Vagina (tissue), 2 donors: Measurements from ENCODE around the gene TOB2. TPM values are rescaled to one million over a fixed set of nuclear protein-coding genes. Genes with fewer than 3 reads are reported as not detected.
A peak's percentile ranks its signal among the peaks of the same experiment; 100 is the strongest.

Source experiments
- DNase-seq, 2 donors: peaks; one replicate each; pipeline ENCODE4 v3.0.0-alpha.2; 2017; ENCODE audit errors: extremely low spot score in 2 of 2
- H3K27ac ChIP-seq: fragments of 200-600 bp; sonication (generic); one replicate; pipeline ENCODE4 v1.5.1; 2019
- H3K27me3 ChIP-seq: fragments of 200-600 bp; sonication (generic); one replicate; pipeline ENCODE4 v1.5.1; 2019
- H3K36me3 ChIP-seq, 2 donors: fragments of 200-600 bp; sonication (generic); one replicate each; pipeline ENCODE4 v1.5.1; 2017 to 2019
- H3K4me1 ChIP-seq: fragments of 200-600 bp; sonication (generic); one replicate; pipeline ENCODE4 v1.5.1; 2019
- H3K4me3 ChIP-seq, 2 donors: fragments of 200-600 bp; sonication (generic); 1 replicate in 1 of 2; 2 replicates in 1 of 2; pipeline ENCODE4 v1.5.1; 2016 to 2019
- H3K9me3 ChIP-seq: fragments of 200-600 bp; sonication (generic); one replicate; pipeline ENCODE4 v1.5.1; 2019
- CTCF ChIP-seq, 3 experiments: fragments of 450-650 bp in 2 of 3; fragments of 200-600 bp in 1 of 3; sonication (generic) in 1 of 3; IDR thresholded peaks; one replicate each; pipeline ENCODE4 v1.5.1; 2017 to 2019; ENCODE audit warnings: antibody characterized with exemption in 3 of 3, mild to moderate bottlenecking in 2 of 3, moderate library complexity in 2 of 3
- POLR2A ChIP-seq, 2 donors: fragments of 450-650 bp; IDR thresholded peaks; one replicate each; pipeline ENCODE4 v1.6.1; 2017; ENCODE audit warnings: antibody characterized with exemption in 2 of 2, mild to moderate bottlenecking in 2 of 2, moderate library complexity in 2 of 2
- POLR2AphosphoS5 ChIP-seq, 2 donors: sonication (generic); formaldehyde crosslinking; IDR thresholded peaks; one replicate each; pipeline ENCODE4 v1.9.0; 2017; ENCODE audit warnings: antibody characterized with exemption in 2 of 2, mild to moderate bottlenecking in 2 of 2, low read depth in 1 of 2; ENCODE audit not compliant: insufficient read depth in 1 of 2
- intact Hi-C: fragments of 100-400 bp; cut with DNase I; formaldehyde crosslinking; loops from one replicate; pipeline ENCODE4 v1.15.1; 2023
- total RNA-seq: library from RNA; depleted of rRNA; stranded (reverse); fragments of >200 nt; gene quantifications from one replicate; pipeline ENCODE4 v1.2.3, GENCODE V29; 2016

Gene TOB2
- total RNA-seq, 1 donor from 2014 or later = 34.9 TPM

- H3K4me3 ChIP-seq = no peak overlapping the region
- no peak for TF ChIP-seq POLR2A (IDR thresholded peaks at IDR 0.05)
- peaks cover 54% of the 10 kb centered on the region for H3K4me1 ChIP-seq
- intact Hi-C loops = no loop called here
- DNase-seq = no peak
- peaks cover 0 to 5% of the 10 kb centered on the region in 2 donors for H3K36me3 ChIP-seq
- H3K27ac ChIP-seq = peak overlapping the region; percentile 70
- no peaks in the 10 kb centered on the region for H3K9me3 ChIP-seq
- H3K27me3 ChIP-seq = no peaks in the 10 kb centered on the region
These were observed 33.8 kb upstream of the TOB2 start for GRCh38 chr22:41480397-41480735.

DNA sequence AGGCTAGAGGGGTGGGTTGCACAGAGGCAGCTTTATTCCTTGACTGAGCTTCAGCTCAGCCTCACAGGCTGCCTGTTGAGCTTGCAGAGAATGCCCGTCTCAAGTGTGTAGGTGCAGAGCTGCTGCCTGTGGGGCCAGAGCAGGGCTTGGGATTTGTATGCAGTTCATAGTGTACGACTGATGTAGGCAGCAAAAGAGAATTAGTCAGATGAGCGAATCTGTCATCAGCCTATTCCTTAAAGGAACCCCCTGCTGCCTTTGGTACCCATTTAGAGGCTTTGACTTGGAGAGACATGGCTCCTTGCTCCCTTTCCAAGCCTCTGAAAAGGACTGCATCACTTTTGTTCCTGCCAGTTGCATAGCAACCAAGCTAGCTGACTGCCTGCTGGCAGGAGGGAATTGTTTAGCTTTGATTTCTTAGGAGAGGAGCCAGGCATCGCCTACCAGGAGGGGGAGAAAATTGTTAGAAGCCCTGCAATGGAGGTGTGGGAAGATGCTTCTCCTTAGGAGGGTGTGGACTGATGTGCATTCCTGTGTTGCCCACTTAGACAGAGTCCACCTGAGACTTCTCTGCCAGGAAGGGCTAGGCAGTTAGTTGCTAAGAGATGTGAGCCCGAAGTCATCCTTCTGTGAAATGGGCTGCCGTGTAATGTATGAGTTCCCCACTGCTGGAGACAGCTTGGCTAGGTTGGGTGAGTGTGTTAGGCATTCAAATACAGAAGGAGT lies 33.2 kb upstream of the TOB2 start:
- peaks cover 0 to 5% of the 10 kb centered on the region in 2 donors for H3K36me3 ChIP-seq
- no peak for DNase-seq
- no peak for TF ChIP-seq CTCF (IDR thresholded peaks at IDR 0.05)
- no peak for TF ChIP-seq POLR2AphosphoS5 (IDR thresholded peaks at IDR 0.05; ENCODE audit: insufficient read depth in 1 of 2, low read depth in 1 of 2)
- no peak for TF ChIP-seq POLR2A (IDR thresholded peaks at IDR 0.05)
- no peaks in the 10 kb centered on the region for H3K9me3 ChIP-seq
- peak overlapping the region; percentile 70 for H3K27ac ChIP-seq
- H3K4me3 ChIP-seq = no peak overlapping the region
- no peaks in the 10 kb centered on the region for H3K27me3 ChIP-seq
- peaks cover 54% of the 10 kb centered on the region for H3K4me1 ChIP-seq
- intact Hi-C loops = no loop called here

DNA sequence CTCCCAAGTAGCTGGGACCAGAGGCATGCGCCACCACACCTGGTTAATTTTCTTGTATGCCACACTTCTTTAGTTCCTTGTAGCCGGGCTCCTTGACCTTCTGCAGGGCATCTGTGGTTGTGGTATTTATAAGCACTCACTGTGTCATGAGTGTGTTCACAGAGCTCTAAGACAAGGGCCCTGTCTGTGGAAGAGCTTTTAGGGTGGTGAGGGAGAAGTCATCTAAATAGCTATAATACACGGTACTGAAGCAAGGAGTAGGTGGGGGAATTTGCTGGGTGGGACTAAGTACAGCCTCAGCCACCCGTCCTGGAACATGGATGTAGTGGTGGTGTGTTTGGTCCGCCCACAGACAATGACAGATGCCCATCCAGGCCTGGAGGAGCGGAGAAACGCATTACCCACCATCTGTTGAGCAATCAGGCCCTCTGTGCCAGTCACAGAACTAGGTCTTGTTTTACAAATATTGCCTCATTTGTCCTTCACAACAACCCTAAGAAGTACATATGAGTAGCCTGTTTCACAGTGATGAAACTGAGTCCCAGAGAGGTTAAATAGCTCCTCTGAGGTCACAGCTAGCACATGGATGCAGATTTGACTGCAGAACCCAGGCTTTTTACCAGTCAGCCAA lies 32.4 kb upstream of the TOB2 start:
- peaks cover 53% of the 10 kb centered on the region for H3K4me1 ChIP-seq
- intact Hi-C loops = no loop called here
- no peaks in the 10 kb centered on the region for H3K9me3 ChIP-seq
- peak overlapping the region; percentile 70 for H3K27ac ChIP-seq
- peaks cover 0 to 5% of the 10 kb centered on the region in 2 donors for H3K36me3 ChIP-seq
- TF ChIP-seq POLR2AphosphoS5 (IDR thresholded peaks at IDR 0.05; ENCODE audit: insufficient read depth in 1 of 2, low read depth in 1 of 2) = no peak
- no peak for TF ChIP-seq CTCF (IDR thresholded peaks at IDR 0.05)
- TF ChIP-seq POLR2A (IDR thresholded peaks at IDR 0.05) = no peak
- no peaks in the 10 kb centered on the region for H3K27me3 ChIP-seq
- DNase-seq = no peak
- no peak overlapping the region for H3K4me3 ChIP-seq

DNA sequence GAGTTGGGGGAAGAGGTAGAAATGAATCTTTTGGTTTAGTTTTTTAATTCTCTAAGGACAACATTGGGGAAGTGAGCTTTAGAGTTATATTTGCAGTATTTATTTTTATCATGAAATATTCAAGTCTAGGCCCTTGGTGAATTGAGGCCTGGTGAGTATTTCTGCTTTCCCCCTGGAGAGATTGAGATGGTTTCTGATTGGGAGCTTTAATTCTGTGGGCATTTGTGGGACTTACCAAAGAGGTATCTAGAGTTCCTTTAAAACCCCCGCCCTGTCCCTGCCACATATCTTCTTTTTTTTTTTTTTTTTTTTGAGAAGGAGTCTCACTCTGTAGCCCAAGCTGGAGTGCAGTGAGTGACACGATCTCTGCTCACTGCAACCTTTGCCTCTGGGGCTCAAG lies 31.9 kb upstream of the TOB2 start:
- intact Hi-C loops = no loop called here

GRCh38 chr22:41474872-41475451 lies 28.4 kb upstream of the TOB2 start:
- no peak overlapping the region for H3K4me3 ChIP-seq
- intact Hi-C loops = no loop called here
- no peak for TF ChIP-seq POLR2AphosphoS5 (IDR thresholded peaks at IDR 0.05; ENCODE audit: insufficient read depth in 1 of 2, low read depth in 1 of 2)
- TF ChIP-seq CTCF (IDR thresholded peaks at IDR 0.05) = no peak
- TF ChIP-seq POLR2A (IDR thresholded peaks at IDR 0.05) = no peak
- H3K27ac ChIP-seq = no peak overlapping the region
- peaks cover 0 to 11% of the 10 kb centered on the region in 2 donors for H3K36me3 ChIP-seq
- no peaks in the 10 kb centered on the region for H3K9me3 ChIP-seq
- no peaks in the 10 kb centered on the region for H3K27me3 ChIP-seq
- no peak for DNase-seq
- H3K4me1 ChIP-seq = peaks cover 40% of the 10 kb centered on the region

More for the DNA sequence above, 31.9 kb upstream of the TOB2 start:
- Histone ChIP-seq H3K27ac (no peak overlapping the region), H3K36me3 (peaks cover 0 to 5% of the 10 kb centered on the region in 2 donors), H3K27me3 (no peaks in the 10 kb centered on the region), H3K4me1 (peaks cover 48% of the 10 kb centered on the region), H3K9me3 (no peaks in the 10 kb centered on the region), H3K4me3 (no peak overlapping the region)
- TF ChIP-seq POLR2AphosphoS5 (IDR thresholded peaks at IDR 0.05; ENCODE audit: insufficient read depth in 1 of 2, low read depth in 1 of 2) = no peak
- no peak for TF ChIP-seq POLR2A (IDR thresholded peaks at IDR 0.05)
- no peak for TF ChIP-seq CTCF (IDR thresholded peaks at IDR 0.05)
- no peak for DNase-seq
